ENCODE data around the gene USP28. TPM values are rescaled to one million over a fixed set of nuclear protein-coding genes. Genes with fewer than 3 reads are reported as not detected.

USP28 gene
- polyA plus RNA-seq, 2 of the 4 experiments (the other 2 are of a cell fraction), result 15.4 to 31.3 TPM

DNA sequence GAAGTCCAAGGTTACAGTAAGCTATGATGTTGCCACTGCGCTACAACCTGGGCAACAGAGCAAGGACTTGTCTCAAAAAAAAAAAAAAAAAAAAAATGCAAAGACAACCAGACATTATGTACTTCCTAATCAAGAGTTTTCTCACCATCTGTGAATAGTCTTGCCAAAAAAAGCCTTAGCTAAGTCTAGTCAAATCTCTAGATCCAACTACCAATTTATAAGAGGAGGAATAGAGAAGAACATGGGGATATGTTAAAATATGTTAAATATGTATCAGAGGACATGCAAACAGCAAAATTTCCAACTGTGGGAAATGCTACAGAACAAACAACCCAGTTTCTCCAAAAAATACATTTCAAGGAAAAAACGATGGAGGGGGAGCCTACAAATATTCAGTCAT, 45.6 kb downstream of the USP28 start (continued):
- TF ChIP-seq KDM5A (IDR thresholded peaks at IDR 0.05) (no peak), RAD21 (conservative IDR thresholded peaks at IDR 0.05 in 1 of 2, IDR thresholded peaks at IDR 0.05 in 1 of 2) (no peak), FOXS1 (CRISPR knock-in tag; IDR thresholded peaks at IDR 0.05) (no peak), ZSCAN20 (CRISPR knock-in tag; IDR thresholded peaks at IDR 0.05) (no peak)
- TF ChIP-seq, protein P1, sequence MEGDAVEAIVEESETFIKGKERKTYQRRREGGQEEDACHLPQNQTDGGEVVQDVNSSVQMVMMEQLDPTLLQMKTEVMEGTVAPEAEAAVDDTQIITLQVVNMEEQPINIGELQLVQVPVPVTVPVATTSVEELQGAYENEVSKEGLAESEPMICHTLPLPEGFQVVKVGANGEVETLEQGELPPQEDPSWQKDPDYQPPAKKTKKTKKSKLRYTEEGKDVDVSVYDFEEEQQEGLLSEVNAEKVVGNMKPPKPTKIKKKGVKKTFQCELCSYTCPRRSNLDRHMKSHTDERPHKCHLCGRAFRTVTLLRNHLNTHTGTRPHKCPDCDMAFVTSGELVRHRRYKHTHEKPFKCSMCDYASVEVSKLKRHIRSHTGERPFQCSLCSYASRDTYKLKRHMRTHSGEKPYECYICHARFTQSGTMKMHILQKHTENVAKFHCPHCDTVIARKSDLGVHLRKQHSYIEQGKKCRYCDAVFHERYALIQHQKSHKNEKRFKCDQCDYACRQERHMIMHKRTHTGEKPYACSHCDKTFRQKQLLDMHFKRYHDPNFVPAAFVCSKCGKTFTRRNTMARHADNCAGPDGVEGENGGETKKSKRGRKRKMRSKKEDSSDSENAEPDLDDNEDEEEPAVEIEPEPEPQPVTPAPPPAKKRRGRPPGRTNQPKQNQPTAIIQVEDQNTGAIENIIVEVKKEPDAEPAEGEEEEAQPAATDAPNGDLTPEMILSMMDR (IDR thresholded peaks at IDR 0.05), result no peak
- TF ChIP-seq, protein P2, sequence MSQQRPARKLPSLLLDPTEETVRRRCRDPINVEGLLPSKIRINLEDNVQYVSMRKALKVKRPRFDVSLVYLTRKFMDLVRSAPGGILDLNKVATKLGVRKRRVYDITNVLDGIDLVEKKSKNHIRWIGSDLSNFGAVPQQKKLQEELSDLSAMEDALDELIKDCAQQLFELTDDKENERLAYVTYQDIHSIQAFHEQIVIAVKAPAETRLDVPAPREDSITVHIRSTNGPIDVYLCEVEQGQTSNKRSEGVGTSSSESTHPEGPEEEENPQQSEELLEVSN (IDR thresholded peaks at IDR 0.05; ENCODE audit: borderline replicate concordance, low read depth), result no peak

DNA sequence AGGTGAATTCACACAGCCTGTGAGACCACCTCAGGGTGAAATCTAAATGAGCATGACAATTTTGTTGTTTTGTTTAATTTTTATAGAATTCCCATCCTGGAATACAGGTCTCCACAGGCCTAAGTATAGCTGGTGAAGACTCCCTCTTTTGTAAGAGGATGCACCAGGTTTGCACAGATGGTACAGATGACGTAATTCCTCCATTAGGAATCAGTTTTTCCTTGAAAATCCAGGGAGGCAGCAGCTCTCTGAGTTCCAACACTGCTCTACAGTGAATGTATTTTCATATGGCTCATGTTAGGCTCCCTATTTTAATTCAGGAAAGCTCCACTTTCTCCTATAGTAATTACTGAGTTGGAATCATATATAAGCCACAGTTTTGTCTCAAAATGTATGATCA, 47.2 kb downstream of the USP28 start:
- Histone ChIP-seq H3K9me3 (no peaks in the 10 kb centered on the region; the same call in 2 of the 3 replicates), H3K4me2 (no peak overlapping the region), H3K4me1 (no peaks in the 10 kb centered on the region), H3K4me3 (no peak overlapping the region), H3K27ac (no peak overlapping the region)
- ChIA-PET CTCF (interaction anchor here (1.3 to 2.3 kb wide), 3 partner anchors 22 to 55 kb away, joined by 3 to 5 read pairs (median 5); partner anchors contain the start of gene ZW10), POLR2A (no interaction called here)
- TF ChIP-seq HDAC2 (IDR thresholded peaks at IDR 0.05) (no peak), RAD21 (conservative IDR thresholded peaks at IDR 0.05 in 1 of 2, IDR thresholded peaks at IDR 0.05 in 1 of 2) (no peak), EHMT2 (IDR thresholded peaks at IDR 0.05; ENCODE audit: low read depth) (no peak), FOSL2 (IDR thresholded peaks at IDR 0.05) (no peak), FOSL2 (CRISPR knock-in tag; IDR thresholded peaks at IDR 0.05) (no peak), NFE2L2 (conservative IDR thresholded peaks at IDR 0.05; ENCODE audit: low read length) (no peak), TP53 (CRISPR knock-in tag; IDR thresholded peaks at IDR 0.05) (no peak), ZNF302 (CRISPR knock-in tag; IDR thresholded peaks at IDR 0.05) (no peak), FOXS1 (CRISPR knock-in tag; IDR thresholded peaks at IDR 0.05) (no peak), BHLHE40 (IDR thresholded peaks at IDR 0.05; ENCODE audit: low read depth, low read length) (no peak), ZFP36 (IDR thresholded peaks at IDR 0.05; ENCODE audit: borderline replicate concordance, partially characterized antibody) (no peak), EHF (CRISPR knock-in tag; IDR thresholded peaks at IDR 0.05) (no peak), RCOR1 (IDR thresholded peaks at IDR 0.05; ENCODE audit: low read depth, low read length) (no peak)
- TF ChIP-seq, protein P3, sequence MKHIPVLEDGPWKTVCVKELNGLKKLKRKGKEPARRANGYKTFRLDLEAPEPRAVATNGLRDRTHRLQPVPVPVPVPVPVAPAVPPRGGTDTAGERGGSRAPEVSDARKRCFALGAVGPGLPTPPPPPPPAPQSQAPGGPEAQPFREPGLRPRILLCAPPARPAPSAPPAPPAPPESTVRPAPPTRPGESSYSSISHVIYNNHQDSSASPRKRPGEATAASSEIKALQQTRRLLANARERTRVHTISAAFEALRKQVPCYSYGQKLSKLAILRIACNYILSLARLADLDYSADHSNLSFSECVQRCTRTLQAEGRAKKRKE (CRISPR knock-in tag; IDR thresholded peaks at IDR 0.05; ENCODE audit: low read depth), result no peak
- TF ChIP-seq, protein P4, sequence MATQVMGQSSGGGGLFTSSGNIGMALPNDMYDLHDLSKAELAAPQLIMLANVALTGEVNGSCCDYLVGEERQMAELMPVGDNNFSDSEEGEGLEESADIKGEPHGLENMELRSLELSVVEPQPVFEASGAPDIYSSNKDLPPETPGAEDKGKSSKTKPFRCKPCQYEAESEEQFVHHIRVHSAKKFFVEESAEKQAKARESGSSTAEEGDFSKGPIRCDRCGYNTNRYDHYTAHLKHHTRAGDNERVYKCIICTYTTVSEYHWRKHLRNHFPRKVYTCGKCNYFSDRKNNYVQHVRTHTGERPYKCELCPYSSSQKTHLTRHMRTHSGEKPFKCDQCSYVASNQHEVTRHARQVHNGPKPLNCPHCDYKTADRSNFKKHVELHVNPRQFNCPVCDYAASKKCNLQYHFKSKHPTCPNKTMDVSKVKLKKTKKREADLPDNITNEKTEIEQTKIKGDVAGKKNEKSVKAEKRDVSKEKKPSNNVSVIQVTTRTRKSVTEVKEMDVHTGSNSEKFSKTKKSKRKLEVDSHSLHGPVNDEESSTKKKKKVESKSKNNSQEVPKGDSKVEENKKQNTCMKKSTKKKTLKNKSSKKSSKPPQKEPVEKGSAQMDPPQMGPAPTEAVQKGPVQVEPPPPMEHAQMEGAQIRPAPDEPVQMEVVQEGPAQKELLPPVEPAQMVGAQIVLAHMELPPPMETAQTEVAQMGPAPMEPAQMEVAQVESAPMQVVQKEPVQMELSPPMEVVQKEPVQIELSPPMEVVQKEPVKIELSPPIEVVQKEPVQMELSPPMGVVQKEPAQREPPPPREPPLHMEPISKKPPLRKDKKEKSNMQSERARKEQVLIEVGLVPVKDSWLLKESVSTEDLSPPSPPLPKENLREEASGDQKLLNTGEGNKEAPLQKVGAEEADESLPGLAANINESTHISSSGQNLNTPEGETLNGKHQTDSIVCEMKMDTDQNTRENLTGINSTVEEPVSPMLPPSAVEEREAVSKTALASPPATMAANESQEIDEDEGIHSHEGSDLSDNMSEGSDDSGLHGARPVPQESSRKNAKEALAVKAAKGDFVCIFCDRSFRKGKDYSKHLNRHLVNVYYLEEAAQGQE (IDR thresholded peaks at IDR 0.05), result no peak
- TF ChIP-seq, protein P5, sequence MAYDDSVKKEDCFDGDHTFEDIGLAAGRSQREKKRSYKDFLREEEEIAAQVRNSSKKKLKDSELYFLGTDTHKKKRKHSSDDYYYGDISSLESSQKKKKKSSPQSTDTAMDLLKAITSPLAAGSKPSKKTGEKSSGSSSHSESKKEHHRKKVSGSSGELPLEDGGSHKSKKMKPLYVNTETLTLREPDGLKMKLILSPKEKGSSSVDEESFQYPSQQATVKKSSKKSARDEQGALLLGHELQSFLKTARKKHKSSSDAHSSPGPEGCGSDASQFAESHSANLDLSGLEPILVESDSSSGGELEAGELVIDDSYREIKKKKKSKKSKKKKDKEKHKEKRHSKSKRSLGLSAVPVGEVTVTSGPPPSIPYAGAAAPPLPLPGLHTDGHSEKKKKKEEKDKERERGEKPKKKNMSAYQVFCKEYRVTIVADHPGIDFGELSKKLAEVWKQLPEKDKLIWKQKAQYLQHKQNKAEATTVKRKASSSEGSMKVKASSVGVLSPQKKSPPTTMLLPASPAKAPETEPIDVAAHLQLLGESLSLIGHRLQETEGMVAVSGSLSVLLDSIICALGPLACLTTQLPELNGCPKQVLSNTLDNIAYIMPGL (CRISPR knock-in tag; IDR thresholded peaks at IDR 0.05; ENCODE audit: borderline replicate concordance), result no peak
- WGBS (ENCODE audit: missing lambda C conversion rate), result 93% methylated on average over 1 of the region's 1 CpG
- DNase-seq (ENCODE audit: low read depth in 1 of 2, low spot score in 1 of 2) (no peak), FAIRE-seq (no peak), ATAC-seq (no peak)

All from A549 (cell line).